CD4-positive, CD25-positive, alpha-beta regulatory T cell (primary cell): ENCODE results near the gene FCSK. TPM values are rescaled to one million over a fixed set of nuclear protein-coding genes. Genes with fewer than 3 reads are reported as not detected.

Experiments used
- ATAC-seq, 2 donors: fragments of 150-1000 bp; cut with Tn5 transposase; one replicate each; pipeline ENCODE4 v1.10.0; 2021; ENCODE audit warnings: low read depth in 2 of 2, moderate number of reproducible peaks in 2 of 2, moderate library complexity in 1 of 2
- DNase-seq, 3 donors: peaks; one replicate each; pipeline versions ENCODE4 v3.0.0 to v3.0.0-alpha.2; 2012 to 2022; ENCODE audit warnings: mixed read lengths in 1 of 3
- H3K27ac ChIP-seq: one replicate; pipeline ENCODE4 v1.7.0; 2013; ENCODE audit warnings: mild to moderate bottlenecking, low read length; ENCODE audit not compliant: insufficient read depth, poor library complexity, severe bottlenecking
- H3K27me3 ChIP-seq: one replicate; pipeline ENCODE4 v1.7.0; 2013; ENCODE audit warnings: low read length; ENCODE audit not compliant: control insufficient read depth, insufficient read depth
- H3K36me3 ChIP-seq: one replicate; pipeline ENCODE4 v1.7.0; 2013; ENCODE audit warnings: mild to moderate bottlenecking, low read length, moderate library complexity; ENCODE audit not compliant: control insufficient read depth, insufficient read depth
- H3K4me1 ChIP-seq: 2 replicates; pipeline ENCODE4 v1.7.0; 2013; ENCODE audit warnings: mild to moderate bottlenecking, low read length; ENCODE audit not compliant: insufficient read depth, control insufficient read depth, poor library complexity, severe bottlenecking
- H3K4me3 ChIP-seq: one replicate; pipeline ENCODE4 v1.7.0; 2013; ENCODE audit warnings: low read depth, mild to moderate bottlenecking, low read length, moderate library complexity
- H3K9me3 ChIP-seq, 2 experiments: 1 replicate in 1 of 2; 2 replicates in 1 of 2; pipeline ENCODE4 v1.7.0; 2013; ENCODE audit warnings: low read length in 2 of 2, mild to moderate bottlenecking in 1 of 2, moderate library complexity in 1 of 2; ENCODE audit not compliant: control insufficient read depth in 2 of 2
- H3K27ac Mint-ChIP-seq, 3 donors: one replicate each; pipeline ENCODE4 v1.8.0; 2020 to 2022; ENCODE audit warnings: mild to moderate bottlenecking in 3 of 3, mixed read lengths in 3 of 3, moderate library complexity in 2 of 3
- H3K27me3 Mint-ChIP-seq: one replicate; pipeline ENCODE4 v1.8.0; 2022; ENCODE audit warnings: mild to moderate bottlenecking, mixed read lengths
- H3K36me3 Mint-ChIP-seq: one replicate; pipeline ENCODE4 v1.8.0; 2020; ENCODE audit warnings: mixed read lengths
- H3K4me1 Mint-ChIP-seq, 4 donors: one replicate each; pipeline ENCODE4 v1.8.0; 2020 to 2022; ENCODE audit warnings: mixed read lengths in 4 of 4, mild to moderate bottlenecking in 1 of 4
- H3K4me3 Mint-ChIP-seq, 4 donors: one replicate each; pipeline ENCODE4 v1.8.0; 2020 to 2022; ENCODE audit warnings: mild to moderate bottlenecking in 4 of 4, mixed read lengths in 4 of 4, moderate library complexity in 3 of 4
- H3K9me3 Mint-ChIP-seq, 7 donors: one replicate each; pipeline ENCODE4 v1.8.0; 2020 to 2022; ENCODE audit warnings: mixed read lengths in 7 of 7, mild to moderate bottlenecking in 3 of 7, moderate library complexity in 2 of 7
- polyA plus RNA-seq, 4 donors: library from polyadenylated mRNA; unstranded; fragments of 300-500 nt; fragmentation: Illumina TruSeq; gene quantifications; one replicate each; pipeline ENCODE4 v1.2.3, GENCODE V29; 2021
- total RNA-seq: library from RNA; stranded (reverse); gene quantifications from one replicate; pipeline ENCODE4 v1.2.3, GENCODE V29; 2022

Gene FCSK
- total and polyA plus RNA-seq, 5 donors from 2014 or later: 5.7 to 28.5 (median 9.2) TPM

GRCh38 chr16:70427786-70428177, 26.6 kb upstream of the FCSK start:
- Histone ChIP-seq H3K4me3 (no peak overlapping the region), H3K9me3 (no peaks in the 10 kb centered on the region), H3K27me3 (no peaks in the 10 kb centered on the region), H3K27ac (peak overlapping the region; percentile 44), H3K36me3 (no peaks in the 10 kb centered on the region), H3K4me1 (peaks cover 42% of the 10 kb centered on the region)
- ATAC-seq (no peak), DNase-seq (no peak)
- H3K27me3 Mint-ChIP-seq: no peaks in the 10 kb centered on the region
- H3K4me1 Mint-ChIP-seq: peaks cover 0 to 66% (median 45%) of the 10 kb centered on the region in 4 donors
- H3K36me3 Mint-ChIP-seq: peaks cover 2% of the 10 kb centered on the region
- peak overlapping the region in 3 of 4 donors; percentile 26 to 69 (median 30) for H3K4me3 Mint-ChIP-seq
- H3K9me3 Mint-ChIP-seq: no peaks in the 10 kb centered on the region
- peak overlapping the region; percentile 50 to 86 (median 75) for H3K27ac Mint-ChIP-seq

GRCh38 chr16:70428178-70428998, 26.0 kb upstream of the FCSK start:
- H3K27ac Mint-ChIP-seq: peak overlapping the region; percentile 86 to 94 (median 91)
- peak overlapping the region; percentile 46 to 86 (median 64) for H3K4me3 Mint-ChIP-seq
- Histone ChIP-seq H3K4me1 (peaks cover 48% of the 10 kb centered on the region), H3K27ac (peak overlapping the region; percentile 44), H3K4me3 (peak overlapping the region; percentile 13), H3K27me3 (no peaks in the 10 kb centered on the region), H3K36me3 (no peaks in the 10 kb centered on the region), H3K9me3 (no peaks in the 10 kb centered on the region)
- ATAC-seq (peak; percentile 13 to 25), DNase-seq (no peak)
- no peaks in the 10 kb centered on the region for H3K9me3 Mint-ChIP-seq
- H3K4me1 Mint-ChIP-seq: peaks cover 0 to 68% (median 48%) of the 10 kb centered on the region in 4 donors
- no peaks in the 10 kb centered on the region for H3K27me3 Mint-ChIP-seq
- no peaks in the 10 kb centered on the region for H3K36me3 Mint-ChIP-seq

- H3K4me1 Mint-ChIP-seq: peaks cover 0 to 80% (median 60%) of the 10 kb centered on the region in 4 donors
- H3K4me1 ChIP-seq: peaks cover 53% of the 10 kb centered on the region
Observed at GRCh38 chr16:70429888-70430666, 24.3 kb upstream of the FCSK start.

GRCh38 chr16:70430667-70431536, 23.5 kb upstream of the FCSK start:
- Histone ChIP-seq H3K4me1 (peaks cover 53% of the 10 kb centered on the region), H3K4me3 (peak overlapping the region; percentile 59), H3K27me3 (no peaks in the 10 kb centered on the region), H3K36me3 (peaks cover 6% of the 10 kb centered on the region), H3K27ac (peak overlapping the region; percentile 73), H3K9me3 (no peaks in the 10 kb centered on the region)
- Mint-ChIP-seq H3K36me3 (peaks cover 5% of the 10 kb centered on the region), H3K27me3 (no peaks in the 10 kb centered on the region), H3K4me1 (peaks cover 0 to 81% (median 58%) of the 10 kb centered on the region in 4 donors), H3K27ac (peak overlapping the region; percentile 58 to 92 (median 86)), H3K4me3 (peak overlapping the region; percentile 28 to 78 (median 72)), H3K9me3 (no peaks in the 10 kb centered on the region)
- peak; percentile 64 to 68 for ATAC-seq
- DNase-seq: peak; percentile 40 to 68 (median 47)

More at GRCh38 chr16:70429888-70430666, 24.3 kb upstream of the FCSK start:
- DNase-seq: no peak
- Mint-ChIP-seq H3K36me3 (peaks cover 5% of the 10 kb centered on the region), H3K4me3 (peak overlapping the region in 3 of 4 donors; percentile 55 to 78 (median 76)), H3K27ac (peak overlapping the region; percentile 60 to 92 (median 86)), H3K9me3 (no peaks in the 10 kb centered on the region), H3K27me3 (no peaks in the 10 kb centered on the region)
- Histone ChIP-seq H3K27me3 (no peaks in the 10 kb centered on the region), H3K4me3 (peak overlapping the region; percentile 59), H3K36me3 (peaks cover 6% of the 10 kb centered on the region), H3K9me3 (no peaks in the 10 kb centered on the region), H3K27ac (peak overlapping the region; percentile 73)
- ATAC-seq: no peak

- Histone ChIP-seq H3K9me3 (no peaks in the 10 kb centered on the region), H3K27ac (no peak overlapping the region), H3K36me3 (peaks cover 6% of the 10 kb centered on the region), H3K27me3 (no peaks in the 10 kb centered on the region), H3K4me3 (no peak overlapping the region), H3K4me1 (peaks cover 63% of the 10 kb centered on the region)
- ATAC-seq: no peak
- no peak for DNase-seq
- Mint-ChIP-seq H3K27me3 (no peaks in the 10 kb centered on the region), H3K9me3 (no peaks in the 10 kb centered on the region), H3K4me3 (peak overlapping the region in 1 of 4 donors; percentile 28), H3K4me1 (peaks cover 4 to 91% (median 62%) of the 10 kb centered on the region in 4 donors), H3K36me3 (peaks cover 8% of the 10 kb centered on the region), H3K27ac (peak overlapping the region in 2 of 3 donors; percentile 54 to 94)
Observed at GRCh38 chr16:70432356-70432722, 22.1 kb upstream of the FCSK start.

GRCh38 chr16:70432723-70433457, 21.5 kb upstream of the FCSK start:
- Histone ChIP-seq H3K4me3 (no peak overlapping the region), H3K9me3 (no peaks in the 10 kb centered on the region), H3K27me3 (no peaks in the 10 kb centered on the region), H3K4me1 (peaks cover 65% of the 10 kb centered on the region), H3K27ac (no peak overlapping the region), H3K36me3 (peaks cover 6% of the 10 kb centered on the region)
- H3K4me1 Mint-ChIP-seq: peaks cover 4 to 91% (median 62%) of the 10 kb centered on the region in 4 donors
- H3K36me3 Mint-ChIP-seq: peaks cover 8% of the 10 kb centered on the region
- ATAC-seq (no peak), DNase-seq (no peak)
- peak overlapping the region; percentile 54 to 94 (median 84) for H3K27ac Mint-ChIP-seq
- no peaks in the 10 kb centered on the region for H3K9me3 Mint-ChIP-seq
- H3K27me3 Mint-ChIP-seq: no peaks in the 10 kb centered on the region
- H3K4me3 Mint-ChIP-seq: peak overlapping the region in 3 of 4 donors; percentile 11 to 47 (median 28)
